Suppressor macrophage treated with lipopolysaccharide for 4 hours (primary cell): Measurements from ENCODE around the gene CDC14A.
"Not testable (repeated sequence)": the region's sequence is repeated elsewhere in the genome, so short reads cannot be mapped to it uniquely, and the experiment has no call there.

ENCODE experiments used
- DNase-seq: peaks from one replicate; pipeline ENCODE4 v3.0.0-alpha.2; 2020

Gene CDC14A

GRCh38 chr1:100363831-100364230 lies 11.5 kb downstream of the CDC14A start:
- DNase-seq, result no peak

GRCh38 chr1:100364697-100365096 lies 12.4 kb downstream of the CDC14A start:
- no peak for DNase-seq

- DNase-seq, result no peak
Measured at GRCh38 chr1:100366209-100366525, 13.9 kb downstream of the CDC14A start.

GRCh38 chr1:100369339-100369738 lies 17.0 kb downstream of the CDC14A start:
- DNase-seq, result not testable (repeated sequence)

GRCh38 chr1:100373953-100374352 lies 21.6 kb downstream of the CDC14A start:
- DNase-seq, result not testable (repeated sequence)

GRCh38 chr1:100376890-100377289 lies 24.6 kb downstream of the CDC14A start:
- not testable (repeated sequence) for DNase-seq

GRCh38 chr1:100377590-100378361 lies 25.5 kb downstream of the CDC14A start:
- no peak for DNase-seq

GRCh38 chr1:100378956-100379355 lies 26.6 kb downstream of the CDC14A start:
- no peak for DNase-seq

GRCh38 chr1:100380635-100381034 lies 28.3 kb downstream of the CDC14A start:
- no peak for DNase-seq

GRCh38 chr1:100382657-100383056 lies 30.4 kb downstream of the CDC14A start:
- DNase-seq, result no peak

GRCh38 chr1:100383743-100384405 lies 31.6 kb downstream of the CDC14A start:
- DNase-seq, result no peak

GRCh38 chr1:100387209-100387608 lies 34.9 kb downstream of the CDC14A start:
- DNase-seq, result no peak

- DNase-seq, result no peak
Measured at GRCh38 chr1:100387657-100388350, 35.5 kb downstream of the CDC14A start.

- DNase-seq, result no peak
Measured at GRCh38 chr1:100390531-100390930, 38.2 kb downstream of the CDC14A start.

GRCh38 chr1:100391675-100392074 lies 39.4 kb downstream of the CDC14A start:
- DNase-seq, result no peak

- no peak for DNase-seq
Measured at GRCh38 chr1:100392756-100393155, 40.5 kb downstream of the CDC14A start.

- no peak for DNase-seq
Measured at GRCh38 chr1:100394285-100394684, 42.0 kb downstream of the CDC14A start.

- no peak for DNase-seq
Measured at GRCh38 chr1:100395913-100396312, 43.6 kb downstream of the CDC14A start.

GRCh38 chr1:100396651-100397050 lies 44.3 kb downstream of the CDC14A start:
- peak; percentile 13 for DNase-seq

- DNase-seq, result no peak
Measured at GRCh38 chr1:100397681-100398080, 45.4 kb downstream of the CDC14A start.

- DNase-seq, result no peak
Measured at GRCh38 chr1:100398648-100399047, 46.3 kb downstream of the CDC14A start.

- peak; percentile 66 for DNase-seq
Measured at GRCh38 chr1:100400404-100400803, 48.1 kb downstream of the CDC14A start.

GRCh38 chr1:100404821-100405220 lies 52.5 kb downstream of the CDC14A start:
- DNase-seq, result peak; percentile 19

GRCh38 chr1:100405902-100406301 lies 53.6 kb downstream of the CDC14A start:
- not testable (repeated sequence) for DNase-seq
